Measurements from ENCODE around the gene TWF1.
A peak's percentile ranks its signal among the peaks of the same experiment; 100 is the strongest.
"Not testable (repeated sequence)": the region's sequence is repeated elsewhere in the genome, so short reads cannot be mapped to it uniquely, and the experiment has no call there.

Gene TWF1

DNA sequence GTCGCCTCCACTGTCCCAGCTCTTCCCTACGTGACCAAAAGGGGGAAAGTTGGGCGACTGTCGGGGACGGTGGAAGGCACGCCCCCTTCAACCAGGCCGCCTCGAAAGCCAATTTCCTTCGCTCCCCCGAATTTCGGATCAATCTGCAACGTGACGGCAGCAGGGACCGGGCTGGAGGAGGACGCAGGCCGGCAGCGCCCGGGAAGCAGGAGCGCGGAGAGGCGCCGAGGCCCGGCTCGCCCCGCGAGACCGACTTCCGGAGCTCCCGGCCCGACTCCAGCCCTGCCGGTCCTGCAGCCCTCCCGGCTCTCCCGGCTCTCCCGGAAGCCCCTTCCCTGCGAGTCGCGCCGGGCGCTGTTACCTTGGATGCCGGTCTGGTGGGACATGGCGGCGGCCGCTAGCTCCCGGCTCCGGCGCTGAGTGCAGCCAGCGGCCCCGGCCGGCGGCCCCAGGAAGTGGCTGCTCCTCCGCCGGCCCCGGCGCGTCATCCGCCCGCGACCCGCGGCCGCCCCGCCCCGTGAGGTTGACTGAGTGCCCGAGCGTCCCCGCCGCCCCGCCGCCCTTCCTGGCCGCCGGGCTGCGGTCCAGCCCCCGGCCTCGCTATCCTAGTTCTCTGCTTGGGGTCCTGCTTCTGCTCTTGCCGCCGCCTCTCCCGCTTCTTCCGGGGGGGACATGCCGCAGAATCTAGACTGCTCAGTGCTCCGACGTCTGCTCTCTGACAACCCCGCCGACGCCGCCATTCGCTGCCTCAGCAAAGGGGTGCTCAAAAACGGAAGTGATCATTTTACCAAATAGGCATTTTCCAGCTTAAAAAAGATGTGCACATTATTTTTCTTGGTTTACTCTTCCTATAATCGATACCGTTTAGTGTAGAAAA is at the start of gene TWF1:
TWF1 (minus strand) TSS at position 458 of the 877 bp plus-strand sequence; CDS start at position 386, 72 bp downstream.
- peak; percentile 90 for DNase-seq (ENCODE audit: low read depth)

DNA sequence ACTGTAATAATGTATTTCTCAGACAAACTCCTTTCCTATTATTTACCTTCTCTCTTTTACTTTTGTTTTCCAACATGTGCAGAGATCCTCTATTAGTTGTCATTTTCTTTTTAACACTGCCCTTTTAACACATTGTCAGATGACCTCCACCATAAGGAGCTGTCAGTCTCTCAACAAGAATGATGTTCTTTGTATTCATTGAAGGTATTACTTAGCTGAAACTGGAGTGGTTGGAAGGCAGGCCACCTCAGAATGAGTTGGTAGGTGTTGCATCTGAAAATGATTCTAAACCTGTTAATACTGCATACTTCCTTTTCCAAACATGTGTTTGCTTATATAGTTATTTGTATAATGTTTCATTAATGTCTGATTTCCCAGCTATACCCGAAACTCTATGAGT is 46.6 kb upstream of the TWF1 start:
- DNase-seq (ENCODE audit: low read depth), result no peak

DNA sequence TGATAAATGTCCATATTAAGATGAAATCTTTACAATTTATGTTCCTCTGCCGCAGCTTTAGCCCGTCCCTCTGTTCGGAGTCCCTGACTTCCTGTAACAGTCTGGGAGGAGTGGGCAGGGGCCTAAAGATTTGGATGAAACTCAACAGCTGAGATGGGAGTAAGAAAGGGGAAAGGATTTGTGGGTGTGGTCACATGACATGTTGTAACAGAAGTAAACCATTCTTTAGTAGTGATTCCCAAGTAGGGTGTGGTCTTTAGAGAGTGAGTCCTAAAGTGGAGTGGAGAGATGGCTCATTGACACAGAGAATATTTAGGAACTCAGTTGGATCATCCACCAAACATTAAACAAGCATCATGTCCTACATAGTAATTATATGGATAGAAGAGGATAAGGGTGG is 42.7 kb upstream of the TWF1 start:
- DNase-seq (ENCODE audit: low read depth), result no peak

DNA sequence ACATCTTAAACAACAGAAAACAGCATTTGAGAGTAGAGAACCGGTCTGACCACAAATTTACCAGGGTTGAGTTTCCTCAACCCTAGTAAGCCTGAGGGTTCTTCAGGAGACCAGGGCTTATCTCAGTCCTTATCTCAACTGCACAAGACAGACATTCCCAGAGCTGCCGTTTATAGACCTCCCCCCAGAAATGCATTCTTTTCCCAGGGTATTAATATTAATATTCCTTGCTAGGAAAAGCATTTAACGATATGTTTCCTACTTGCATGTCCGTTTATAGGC is 42.0 kb upstream of the TWF1 start:
- no peak for DNase-seq (ENCODE audit: low read depth)

DNA sequence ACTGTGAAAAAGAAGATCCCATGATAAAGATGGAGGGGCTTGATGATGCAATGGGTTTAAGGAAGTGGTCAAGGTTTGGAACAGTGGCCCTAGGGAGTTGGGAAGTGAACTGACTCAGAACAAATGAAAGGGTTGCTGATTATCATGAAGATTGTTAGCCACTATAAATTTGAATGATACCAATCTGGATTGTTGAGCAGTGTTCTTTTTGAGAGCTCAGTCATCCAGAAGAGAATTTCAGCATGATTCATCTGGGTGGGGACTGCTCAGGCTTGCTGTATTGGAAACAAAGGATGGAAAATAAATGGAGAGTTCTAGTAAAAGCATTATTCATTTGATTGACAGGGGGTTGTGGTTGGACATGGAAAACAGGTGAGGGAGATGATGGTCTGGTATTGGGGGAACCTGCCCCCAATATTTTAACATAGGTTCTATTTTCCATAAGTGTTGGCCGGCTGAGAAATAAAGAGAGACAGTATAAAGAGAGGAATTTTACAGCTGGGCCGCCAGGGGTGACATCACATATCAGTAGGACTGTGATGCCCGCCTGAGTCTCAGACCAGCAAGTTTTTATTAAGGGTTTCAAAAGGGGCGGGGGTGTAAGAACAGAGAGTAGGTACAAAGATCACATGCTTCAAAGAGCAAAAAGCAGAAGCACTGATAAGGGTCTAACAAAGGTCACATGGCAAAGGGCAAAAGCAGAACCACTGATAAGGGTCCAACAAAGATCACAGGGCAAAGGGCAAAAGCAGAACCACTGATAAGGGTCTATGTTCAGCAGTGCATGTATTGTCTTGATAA is 41.5 kb upstream of the TWF1 start:
- not testable (repeated sequence) for DNase-seq (ENCODE audit: low read depth)

DNA sequence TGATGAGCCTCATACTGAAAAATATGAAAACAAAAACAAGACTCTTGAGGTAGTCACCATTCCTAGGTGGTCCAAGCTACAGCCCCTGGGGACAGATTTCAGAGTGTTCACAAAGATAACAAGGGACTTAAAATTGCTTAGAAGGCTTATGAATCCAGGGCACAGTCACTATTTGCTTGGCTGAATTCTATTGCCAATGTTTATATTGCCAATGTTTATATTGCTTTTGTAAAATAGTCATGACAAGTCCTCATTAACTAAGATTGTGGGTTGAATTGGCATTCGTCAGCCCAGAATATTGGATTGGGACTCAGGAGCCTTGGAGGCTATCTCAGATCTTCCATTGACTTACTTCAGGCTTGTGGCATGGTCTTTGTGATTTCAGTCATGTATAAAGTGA is 36.1 kb upstream of the TWF1 start:
- no peak for DNase-seq (ENCODE audit: low read depth)

DNA sequence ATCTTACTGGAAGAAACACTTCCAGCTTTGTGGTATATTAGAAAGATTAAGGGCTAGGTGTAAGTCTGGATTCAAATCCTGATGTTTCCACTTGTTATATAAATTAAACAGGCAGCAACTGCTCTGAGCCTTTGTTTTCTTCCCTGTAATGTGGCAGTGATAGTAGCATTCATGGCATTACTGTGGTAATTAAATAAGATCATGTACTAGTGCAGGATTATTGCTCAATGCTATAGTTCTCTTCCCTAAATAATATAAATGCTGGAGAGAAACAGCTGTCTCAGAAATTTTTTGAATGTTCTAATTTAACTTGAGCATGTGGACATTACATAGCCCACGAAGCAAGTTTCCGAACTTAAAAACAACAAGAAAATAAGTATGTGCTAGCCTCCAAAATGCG is 35.1 kb upstream of the TWF1 start:
- no peak for DNase-seq (ENCODE audit: low read depth)

DNA sequence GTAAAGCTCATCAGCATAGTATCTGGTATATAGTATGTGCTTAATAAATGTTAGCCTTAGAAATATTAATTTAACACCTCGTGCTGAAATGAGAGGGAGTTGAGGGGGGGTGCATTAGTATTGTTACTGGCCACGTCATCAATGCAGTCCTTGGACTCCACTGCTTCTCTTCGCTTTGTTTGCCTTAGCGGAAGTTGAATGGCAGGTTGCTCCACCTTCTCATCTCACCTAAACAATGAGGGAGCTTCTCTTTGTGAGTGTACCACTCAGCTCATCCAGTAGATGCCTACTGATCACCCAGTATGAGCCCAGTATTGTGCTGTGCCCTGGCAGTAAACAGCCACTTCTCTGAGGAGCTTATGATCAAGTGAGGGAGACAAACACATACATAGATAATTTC is 34.2 kb upstream of the TWF1 start:
- DNase-seq (ENCODE audit: low read depth), result no peak

DNA sequence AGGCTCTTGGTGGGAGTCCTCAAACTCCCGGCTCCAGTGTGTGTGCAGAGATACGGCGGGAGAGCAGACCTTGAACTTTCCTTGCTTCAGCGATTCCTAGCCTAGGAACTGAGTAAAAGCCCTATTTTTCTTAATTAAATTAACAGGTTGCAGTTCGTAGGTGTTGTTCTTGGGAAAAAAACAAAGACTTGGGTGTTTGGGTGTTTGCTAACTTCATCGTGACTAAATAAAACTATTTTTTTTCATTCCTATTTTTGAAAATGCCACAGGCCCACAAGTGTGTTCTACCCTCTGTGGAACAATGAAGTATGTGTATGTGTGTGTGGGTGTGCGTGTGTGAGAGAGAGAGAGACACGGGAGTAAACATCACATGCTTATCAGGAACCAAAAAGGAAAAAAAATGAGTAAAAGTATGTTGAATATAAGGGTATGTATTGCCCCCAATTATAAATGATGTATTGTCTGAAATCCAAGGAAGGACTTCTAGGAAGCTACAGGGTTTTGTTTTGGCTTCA is 30.4 kb upstream of the TWF1 start:
- DNase-seq (ENCODE audit: low read depth), result no peak

DNA sequence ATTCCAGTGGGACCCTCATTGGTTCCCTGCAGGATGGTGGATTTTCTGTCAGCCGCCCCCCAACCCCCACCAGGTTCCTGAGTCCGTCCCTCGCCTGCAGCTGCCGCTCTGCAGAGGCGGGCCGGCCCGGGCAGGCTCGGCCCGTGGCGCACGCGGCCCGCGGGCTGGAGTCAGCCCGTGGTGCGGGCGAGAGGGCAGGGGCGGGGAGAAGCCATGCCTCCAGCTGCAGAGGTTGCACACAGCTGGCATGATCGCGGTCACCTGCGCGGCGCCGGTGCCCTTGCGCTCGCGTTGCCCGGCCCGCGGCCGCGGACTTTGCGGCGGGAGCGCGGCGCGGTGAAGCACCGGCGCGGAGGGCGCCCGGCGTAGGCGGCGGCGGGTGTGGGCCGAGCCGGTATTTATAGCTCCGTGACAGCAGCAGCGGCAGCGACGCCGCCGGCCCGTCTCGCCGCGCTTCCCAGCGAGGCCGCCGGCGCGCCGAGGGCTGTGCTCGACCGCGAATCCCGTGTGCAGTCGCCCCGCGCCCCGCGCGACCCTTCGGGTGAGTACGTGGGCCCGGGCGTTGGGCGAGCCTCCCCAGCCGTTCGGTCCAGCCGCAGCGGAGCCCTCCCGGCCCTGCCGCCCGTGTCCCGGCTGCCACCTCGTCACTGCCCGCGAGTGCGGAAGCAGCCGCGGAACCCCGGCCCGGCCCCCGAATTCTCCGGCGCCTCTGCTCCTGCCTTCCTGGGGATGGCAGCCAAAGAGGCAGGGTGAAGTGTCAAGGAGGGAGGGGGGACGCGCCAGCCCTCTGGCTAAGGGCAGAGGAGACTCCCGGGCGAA is 29.7 kb upstream of the TWF1 start, which contains the start of gene TMEM117:
TMEM117 (plus strand) TSS at position 426 of the 819 bp plus-strand sequence.
- peak; percentile 49 for DNase-seq (ENCODE audit: low read depth)

DNA sequence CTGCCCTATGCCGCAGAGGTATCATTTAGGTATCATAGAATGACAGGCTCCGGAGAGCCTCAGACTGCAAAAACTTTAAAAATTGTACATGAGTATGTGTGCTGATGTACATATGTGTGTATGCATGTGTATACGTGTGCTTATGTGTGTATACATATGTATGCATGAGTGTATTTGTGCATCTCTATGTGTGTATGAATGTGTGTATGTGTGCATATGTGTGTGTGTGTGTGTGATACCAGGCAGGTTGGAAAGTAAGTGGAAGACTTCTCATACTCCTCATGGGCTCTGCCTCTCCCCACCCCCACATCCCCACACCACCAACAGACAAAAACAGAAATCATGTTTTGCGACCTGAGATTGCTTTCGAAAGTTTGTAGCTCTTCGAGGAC is 29.1 kb upstream of the TWF1 start:
- DNase-seq (ENCODE audit: low read depth), result no peak

GRCh38 chr12:43832463-43833168 is 26.5 kb upstream of the TWF1 start:
- no peak for DNase-seq (ENCODE audit: low read depth)

GRCh38 chr12:43827093-43827492 is 21.0 kb upstream of the TWF1 start:
- no peak for DNase-seq (ENCODE audit: low read depth)

- DNase-seq (ENCODE audit: low read depth), result no peak
Measured at GRCh38 chr12:43826681-43827080, 20.6 kb upstream of the TWF1 start.

DNA sequence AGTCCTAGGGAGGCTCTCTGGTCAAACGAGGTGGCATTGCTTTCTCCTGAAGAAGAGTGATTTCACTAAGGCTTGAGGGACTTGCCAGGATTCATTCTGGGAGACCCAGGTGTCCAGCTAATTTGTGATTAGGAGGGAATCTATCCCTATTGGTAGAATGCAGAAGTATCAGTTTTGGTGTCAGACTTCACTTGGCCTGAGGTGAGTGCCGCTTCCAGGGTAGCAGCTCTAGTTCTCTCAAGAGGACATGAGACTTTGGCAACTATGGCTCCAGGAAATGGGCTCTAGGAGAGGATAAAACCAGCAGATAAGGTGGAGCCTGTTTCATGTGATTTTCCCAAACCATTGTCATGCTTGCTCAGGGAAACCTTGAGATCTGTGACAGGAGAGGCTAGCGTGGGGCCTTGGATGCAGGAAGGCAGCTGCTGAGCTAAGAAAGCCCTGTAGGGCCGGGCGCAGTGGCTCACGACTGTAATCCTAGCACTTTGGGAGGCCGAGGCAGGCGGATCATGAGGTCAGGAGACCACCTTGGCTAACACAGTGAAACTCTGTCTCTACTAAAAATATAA is 18.2 kb upstream of the TWF1 start:
- DNase-seq (ENCODE audit: low read depth), result no peak

- no peak for DNase-seq (ENCODE audit: low read depth)
Measured at GRCh38 chr12:43816168-43816567, 10.1 kb upstream of the TWF1 start.

- DNase-seq (ENCODE audit: low read depth), result no peak
Measured at GRCh38 chr12:43815416-43815815, 9.3 kb upstream of the TWF1 start.

DNA sequence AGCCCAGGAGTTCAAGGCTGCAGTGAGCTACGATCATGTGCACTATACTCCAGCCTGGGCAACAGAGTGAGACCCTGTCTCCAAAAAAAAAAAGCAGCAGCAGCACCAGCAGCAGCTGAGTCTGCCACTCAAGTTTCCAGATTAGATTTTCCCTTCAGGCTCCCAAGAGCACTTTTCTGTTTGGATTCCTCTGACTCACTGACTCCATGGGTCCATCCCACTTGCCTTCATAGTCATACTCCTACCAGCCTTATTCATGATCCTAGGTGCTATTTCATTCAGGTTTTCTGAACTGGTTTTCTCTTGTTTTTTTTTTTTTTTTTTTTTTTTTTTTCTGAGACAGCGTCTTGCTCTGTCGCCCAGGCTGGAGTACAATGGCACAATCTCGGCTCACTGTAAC is 6.8 kb upstream of the TWF1 start:
- DNase-seq (ENCODE audit: low read depth), result no peak

GRCh38 chr12:43812057-43812456 is 5.9 kb upstream of the TWF1 start:
- no peak for DNase-seq (ENCODE audit: low read depth)

- DNase-seq (ENCODE audit: low read depth), result no peak
Measured at GRCh38 chr12:43807386-43807785, 1.3 kb upstream of the TWF1 start.

GRCh38 chr12:43806737-43807072 is 588 bp upstream of the TWF1 start:
- DNase-seq (ENCODE audit: low read depth), result no peak

Data from activated T-cell treated with anti-CD3 and anti-CD28 coated beads for 48 hours (primary cell).